Measurements from ENCODE around the gene SUPT20HL2.

DNA sequence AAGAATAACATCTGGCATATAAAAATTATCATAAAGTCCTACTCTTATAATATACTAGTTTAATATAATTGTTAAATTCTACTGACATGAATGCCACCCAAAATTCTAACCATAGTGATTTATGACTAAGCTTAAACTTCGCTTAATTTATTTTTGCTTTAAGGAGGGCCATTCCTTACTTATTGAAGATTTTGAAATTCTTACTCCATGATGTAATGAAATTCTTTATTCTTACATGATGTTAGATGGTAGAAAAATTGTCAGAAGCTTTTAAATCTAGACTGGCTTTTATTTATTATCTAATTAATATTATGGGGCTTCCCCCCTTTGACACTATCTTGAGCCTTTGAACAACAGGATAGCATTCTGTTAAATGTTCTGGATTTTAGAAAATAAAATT lies 19.5 kb upstream of the SUPT20HL2 start:
- TF ChIP-seq, protein P1, sequence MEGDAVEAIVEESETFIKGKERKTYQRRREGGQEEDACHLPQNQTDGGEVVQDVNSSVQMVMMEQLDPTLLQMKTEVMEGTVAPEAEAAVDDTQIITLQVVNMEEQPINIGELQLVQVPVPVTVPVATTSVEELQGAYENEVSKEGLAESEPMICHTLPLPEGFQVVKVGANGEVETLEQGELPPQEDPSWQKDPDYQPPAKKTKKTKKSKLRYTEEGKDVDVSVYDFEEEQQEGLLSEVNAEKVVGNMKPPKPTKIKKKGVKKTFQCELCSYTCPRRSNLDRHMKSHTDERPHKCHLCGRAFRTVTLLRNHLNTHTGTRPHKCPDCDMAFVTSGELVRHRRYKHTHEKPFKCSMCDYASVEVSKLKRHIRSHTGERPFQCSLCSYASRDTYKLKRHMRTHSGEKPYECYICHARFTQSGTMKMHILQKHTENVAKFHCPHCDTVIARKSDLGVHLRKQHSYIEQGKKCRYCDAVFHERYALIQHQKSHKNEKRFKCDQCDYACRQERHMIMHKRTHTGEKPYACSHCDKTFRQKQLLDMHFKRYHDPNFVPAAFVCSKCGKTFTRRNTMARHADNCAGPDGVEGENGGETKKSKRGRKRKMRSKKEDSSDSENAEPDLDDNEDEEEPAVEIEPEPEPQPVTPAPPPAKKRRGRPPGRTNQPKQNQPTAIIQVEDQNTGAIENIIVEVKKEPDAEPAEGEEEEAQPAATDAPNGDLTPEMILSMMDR (IDR thresholded peaks at IDR 0.05): no peak
- no peak for TF ChIP-seq EP300 (IDR thresholded peaks at IDR 0.05)
- TF ChIP-seq POLR2A (IDR thresholded peaks at IDR 0.05): no peak

All from sigmoid colon (tissue), 4 donors.